ENCODE results near the gene M6PR.

The M6PR gene

DNA sequence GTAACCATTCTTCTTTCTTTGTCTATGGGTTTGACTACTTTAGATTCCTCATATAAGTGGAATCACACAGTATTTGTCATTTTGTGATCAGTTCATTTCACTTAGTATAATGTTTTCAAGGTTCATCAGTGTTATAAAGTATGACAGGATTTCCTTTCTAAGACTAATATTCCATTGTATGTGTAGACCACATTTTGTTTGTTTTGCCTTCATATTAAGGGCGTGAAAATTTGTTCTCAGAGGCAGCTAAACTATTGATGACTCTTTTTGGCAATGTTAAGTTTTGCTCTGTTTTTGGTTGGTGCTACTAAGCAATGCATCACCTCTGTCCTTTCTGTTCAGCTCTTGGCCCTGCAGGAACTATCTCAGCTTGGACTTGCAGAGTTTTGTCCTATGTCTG lies 38.2 kb upstream of the M6PR start:
- TF ChIP-seq, protein P1, sequence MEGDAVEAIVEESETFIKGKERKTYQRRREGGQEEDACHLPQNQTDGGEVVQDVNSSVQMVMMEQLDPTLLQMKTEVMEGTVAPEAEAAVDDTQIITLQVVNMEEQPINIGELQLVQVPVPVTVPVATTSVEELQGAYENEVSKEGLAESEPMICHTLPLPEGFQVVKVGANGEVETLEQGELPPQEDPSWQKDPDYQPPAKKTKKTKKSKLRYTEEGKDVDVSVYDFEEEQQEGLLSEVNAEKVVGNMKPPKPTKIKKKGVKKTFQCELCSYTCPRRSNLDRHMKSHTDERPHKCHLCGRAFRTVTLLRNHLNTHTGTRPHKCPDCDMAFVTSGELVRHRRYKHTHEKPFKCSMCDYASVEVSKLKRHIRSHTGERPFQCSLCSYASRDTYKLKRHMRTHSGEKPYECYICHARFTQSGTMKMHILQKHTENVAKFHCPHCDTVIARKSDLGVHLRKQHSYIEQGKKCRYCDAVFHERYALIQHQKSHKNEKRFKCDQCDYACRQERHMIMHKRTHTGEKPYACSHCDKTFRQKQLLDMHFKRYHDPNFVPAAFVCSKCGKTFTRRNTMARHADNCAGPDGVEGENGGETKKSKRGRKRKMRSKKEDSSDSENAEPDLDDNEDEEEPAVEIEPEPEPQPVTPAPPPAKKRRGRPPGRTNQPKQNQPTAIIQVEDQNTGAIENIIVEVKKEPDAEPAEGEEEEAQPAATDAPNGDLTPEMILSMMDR (IDR thresholded peaks at IDR 0.05; ENCODE audit: low read depth, low read length), result no peak
- no peak overlapping the region for H3K4me3 ChIP-seq (ENCODE audit: low read depth, low read length)

DNA sequence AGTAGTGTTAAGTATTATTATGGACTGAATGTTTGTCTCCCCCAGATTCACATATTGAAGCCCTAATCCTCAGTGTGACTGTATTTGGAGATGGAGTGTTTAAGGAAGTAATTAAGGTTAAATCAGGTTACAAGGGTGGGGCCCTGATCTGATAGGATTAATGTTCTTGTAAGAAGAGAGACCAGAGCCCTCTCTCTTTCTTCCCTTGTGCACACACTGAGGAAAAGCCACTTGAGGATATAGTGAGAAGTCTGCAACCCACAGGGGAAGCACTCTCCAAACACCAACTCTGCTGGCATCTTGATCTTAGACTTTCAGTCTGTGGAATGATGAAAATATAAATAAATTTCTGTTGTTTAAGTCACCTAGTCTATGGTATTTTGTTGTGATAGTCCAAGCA lies 37.7 kb upstream of the M6PR start:
- no peak overlapping the region for H3K4me3 ChIP-seq (ENCODE audit: low read depth, low read length)
- TF ChIP-seq, protein P1 (IDR thresholded peaks at IDR 0.05; ENCODE audit: low read depth, low read length), result no peak

DNA sequence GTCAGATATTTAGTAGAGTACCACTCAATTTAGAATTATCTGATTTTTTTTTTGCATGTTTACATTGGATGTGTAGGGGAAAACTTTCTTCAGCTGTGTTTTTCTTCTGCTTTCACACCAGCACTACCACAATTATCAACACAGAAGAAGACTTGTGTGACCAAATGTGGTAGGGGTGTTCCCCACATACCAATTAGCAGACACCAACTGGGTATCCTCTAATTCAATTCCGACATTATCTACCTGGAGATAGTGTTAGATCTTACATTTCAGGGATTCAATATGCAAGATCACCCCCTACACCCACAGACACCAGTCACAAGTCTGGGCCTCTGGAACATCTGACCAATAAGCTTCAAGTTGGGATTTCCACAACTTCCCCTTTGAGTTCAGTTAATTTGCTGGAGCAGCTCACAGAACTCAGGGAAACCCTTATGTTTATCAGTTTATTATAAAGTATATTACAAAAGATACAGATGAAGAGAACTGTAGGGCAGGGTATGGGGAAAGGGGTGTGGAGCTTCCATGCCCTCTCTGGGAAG lies 35.8 kb upstream of the M6PR start:
- TF ChIP-seq, protein P1 (IDR thresholded peaks at IDR 0.05; ENCODE audit: low read depth, low read length), result no peak
- no peak overlapping the region for H3K4me3 ChIP-seq (ENCODE audit: low read depth, low read length)

DNA sequence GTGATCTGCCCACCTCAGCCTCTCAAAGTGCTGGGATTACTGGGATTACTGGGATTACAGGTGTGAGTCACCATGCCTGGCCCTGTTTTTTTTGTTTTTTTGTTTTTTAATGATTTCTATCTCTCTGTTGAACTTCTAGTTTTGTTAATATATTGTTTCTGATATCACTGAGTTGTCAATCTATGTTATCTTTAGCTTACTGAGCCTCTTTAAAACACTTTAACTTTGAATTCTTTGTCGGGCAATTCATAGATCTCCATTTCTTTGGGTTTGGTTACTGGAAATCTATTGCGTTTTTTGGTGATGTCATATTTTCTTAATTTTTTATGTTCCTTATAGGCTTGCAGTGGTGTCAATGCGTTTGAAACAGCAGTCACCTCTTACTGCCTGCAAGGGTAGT lies 30.7 kb upstream of the M6PR start:
- TF ChIP-seq, protein P1 (IDR thresholded peaks at IDR 0.05; ENCODE audit: low read depth, low read length), result no peak
- no peak overlapping the region for H3K4me3 ChIP-seq (ENCODE audit: low read depth, low read length)

DNA sequence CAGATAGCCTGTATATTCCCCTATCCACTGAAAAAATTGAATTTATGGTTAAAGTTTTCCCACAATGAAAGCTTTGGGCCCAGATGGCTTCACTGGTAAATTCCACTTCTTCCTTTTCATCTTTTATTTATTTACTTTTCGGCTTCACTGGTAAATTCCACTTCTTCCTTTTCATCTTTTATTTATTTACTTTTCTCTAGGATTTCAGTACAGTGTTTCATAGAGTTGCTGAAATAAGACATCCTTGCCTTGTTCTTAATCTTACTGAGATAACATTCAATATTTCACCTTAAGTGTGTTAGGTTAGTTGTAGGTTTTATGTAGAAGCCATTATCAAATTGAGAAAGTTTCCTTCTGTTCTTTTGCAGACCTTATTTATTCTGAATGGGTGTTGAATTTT lies 21.0 kb upstream of the M6PR start:
- no peak overlapping the region for H3K4me3 ChIP-seq (ENCODE audit: low read depth, low read length)
- TF ChIP-seq, protein P1 (IDR thresholded peaks at IDR 0.05; ENCODE audit: low read depth, low read length), result no peak

DNA sequence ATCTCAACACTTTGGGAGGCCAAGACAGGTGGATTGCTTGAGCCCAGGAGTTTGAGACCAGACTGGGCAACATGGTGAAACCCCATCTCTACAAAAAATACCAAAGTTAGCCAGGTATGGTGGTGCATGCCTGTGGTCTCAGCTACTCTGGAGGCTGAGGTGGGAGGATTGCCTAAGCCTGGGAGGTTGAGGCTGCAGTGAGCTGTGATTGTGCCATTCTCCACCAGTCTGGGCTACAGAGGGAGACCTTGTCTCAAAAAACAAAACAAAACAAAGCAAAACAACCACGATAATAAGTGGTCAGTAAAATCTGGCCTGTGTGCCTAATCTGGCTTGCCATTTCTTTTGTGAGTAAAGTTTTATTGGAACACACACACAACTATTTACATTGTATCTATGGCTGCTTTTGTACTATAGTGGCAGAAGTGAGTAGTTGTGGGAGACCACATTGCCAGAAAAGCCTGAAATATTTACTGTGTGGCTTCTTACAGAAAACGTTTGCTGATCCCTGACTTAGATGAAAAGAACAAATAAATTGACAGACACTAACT lies 20.5 kb upstream of the M6PR start:
- H3K4me3 ChIP-seq (ENCODE audit: low read depth, low read length), result no peak overlapping the region
- TF ChIP-seq, protein P1 (IDR thresholded peaks at IDR 0.05; ENCODE audit: low read depth, low read length), result no peak

DNA sequence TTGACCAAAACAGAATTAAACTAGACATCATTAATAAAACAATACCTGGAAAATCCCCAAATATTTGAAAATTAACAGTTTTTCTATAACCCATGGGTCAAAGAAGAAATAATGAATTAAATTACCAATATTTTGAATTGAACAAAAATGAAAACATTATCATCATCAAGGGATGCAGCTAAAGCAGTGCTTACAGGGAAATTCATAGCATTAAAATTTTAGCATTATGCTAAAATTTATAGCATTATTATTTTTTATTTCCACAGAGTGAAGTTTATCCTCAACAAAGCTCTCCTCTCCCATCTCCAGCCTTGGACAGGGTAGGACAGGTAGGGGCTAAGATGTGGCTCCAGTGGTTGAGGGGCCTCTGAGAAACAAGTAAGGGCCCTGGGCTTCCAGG lies 19.3 kb upstream of the M6PR start:
- TF ChIP-seq, protein P1 (IDR thresholded peaks at IDR 0.05; ENCODE audit: low read depth, low read length), result no peak
- no peak overlapping the region for H3K4me3 ChIP-seq (ENCODE audit: low read depth, low read length)

Data from WI38 (cell line).